Transverse colon (tissue), 4 donors: Measurements from ENCODE around the gene RASAL2.

ENCODE experiments used
- POLR2AphosphoS5 ChIP-seq, 3 donors: sonication (generic); formaldehyde crosslinking; IDR thresholded peaks; one replicate each; pipeline ENCODE4 v1.6.1; 2016; ENCODE audit warnings: antibody characterized with exemption in 3 of 3
- TF ChIP-seq, protein P1 (sequence below), 5 experiments: fragments of 200-600 bp in 3 of 5; fragments of 450-650 bp in 2 of 5; sonication (generic) in 3 of 5; IDR thresholded peaks; 1 replicate in 2 of 5; 2 replicates in 3 of 5; pipeline ENCODE4 v1.5.1; 2016 to 2017; ENCODE audit warnings: antibody characterized with exemption in 5 of 5, inconsistent platforms in 3 of 5, mild to moderate bottlenecking in 2 of 5, moderate library complexity in 1 of 5

GRCh38 chr1:178086294-178086693 lies 7.6 kb upstream of the RASAL2 start:
- TF ChIP-seq, protein P1, sequence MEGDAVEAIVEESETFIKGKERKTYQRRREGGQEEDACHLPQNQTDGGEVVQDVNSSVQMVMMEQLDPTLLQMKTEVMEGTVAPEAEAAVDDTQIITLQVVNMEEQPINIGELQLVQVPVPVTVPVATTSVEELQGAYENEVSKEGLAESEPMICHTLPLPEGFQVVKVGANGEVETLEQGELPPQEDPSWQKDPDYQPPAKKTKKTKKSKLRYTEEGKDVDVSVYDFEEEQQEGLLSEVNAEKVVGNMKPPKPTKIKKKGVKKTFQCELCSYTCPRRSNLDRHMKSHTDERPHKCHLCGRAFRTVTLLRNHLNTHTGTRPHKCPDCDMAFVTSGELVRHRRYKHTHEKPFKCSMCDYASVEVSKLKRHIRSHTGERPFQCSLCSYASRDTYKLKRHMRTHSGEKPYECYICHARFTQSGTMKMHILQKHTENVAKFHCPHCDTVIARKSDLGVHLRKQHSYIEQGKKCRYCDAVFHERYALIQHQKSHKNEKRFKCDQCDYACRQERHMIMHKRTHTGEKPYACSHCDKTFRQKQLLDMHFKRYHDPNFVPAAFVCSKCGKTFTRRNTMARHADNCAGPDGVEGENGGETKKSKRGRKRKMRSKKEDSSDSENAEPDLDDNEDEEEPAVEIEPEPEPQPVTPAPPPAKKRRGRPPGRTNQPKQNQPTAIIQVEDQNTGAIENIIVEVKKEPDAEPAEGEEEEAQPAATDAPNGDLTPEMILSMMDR (IDR thresholded peaks at IDR 0.05) = no peak
- TF ChIP-seq POLR2AphosphoS5 (IDR thresholded peaks at IDR 0.05) = no peak
